SH-SY5Y (cell line): Measurements from ENCODE around the gene CCNJ.

ENCODE experiments used
- GATA2 ChIP-seq: IDR thresholded peaks from 2 replicates; pipeline ENCODE4 v1.6.1; 2011; ENCODE audit warnings: mild to moderate bottlenecking, low read depth, low read length
- GATA3 ChIP-seq: IDR thresholded peaks from 2 replicates; pipeline ENCODE4 v1.6.1; 2011; ENCODE audit warnings: low read depth, mild to moderate bottlenecking, low read length, moderate library complexity

DNA sequence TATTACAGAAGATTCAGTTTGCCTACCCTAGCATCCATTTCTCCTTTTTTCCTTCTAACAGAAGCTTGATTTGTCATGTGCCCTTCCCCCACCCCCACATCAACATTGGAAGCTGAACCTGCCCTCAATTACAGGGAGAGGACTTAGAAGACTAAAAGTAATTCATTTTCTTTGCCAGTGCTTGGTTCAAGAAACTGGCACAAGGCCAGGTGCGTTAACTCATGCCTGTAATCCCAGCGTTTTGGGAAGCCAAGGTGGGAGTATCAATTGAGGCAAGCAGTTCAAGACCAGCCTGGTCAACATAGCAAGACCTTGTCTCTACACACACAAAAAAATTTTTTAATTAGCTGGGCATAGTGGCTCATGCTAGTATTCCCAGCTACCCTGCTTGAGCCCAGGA, 32.6 kb downstream of the CCNJ start:
- no peak for TF ChIP-seq GATA3
- no peak for TF ChIP-seq GATA2
